ENCODE results near the gene TXLNB.

- TF ChIP-seq MAX (CRISPR knock-in tag; IDR thresholded peaks at IDR 0.05) (no peak), ATF3 (CRISPR knock-in tag; conservative IDR thresholded peaks at IDR 0.05) (no peak), CTCF (IDR thresholded peaks at IDR 0.05) (no peak), NR1H2 (CRISPR knock-in tag; IDR thresholded peaks at IDR 0.05) (no peak), USF2 (CRISPR knock-in tag; IDR thresholded peaks at IDR 0.05) (no peak), TEAD4 (CRISPR knock-in tag; IDR thresholded peaks at IDR 0.05) (no peak), USF1 (CRISPR knock-in tag; IDR thresholded peaks at IDR 0.05) (no peak), ZNF512 (CRISPR knock-in tag; IDR thresholded peaks at IDR 0.05; ENCODE audit: borderline replicate concordance) (no peak), FOXK1 (CRISPR knock-in tag; IDR thresholded peaks at IDR 0.05) (no peak), SP1 (CRISPR knock-in tag; conservative IDR thresholded peaks at IDR 0.05) (no peak)
These were observed 33.3 kb upstream of the TXLNB start for GRCh38 chr6:139325125-139325524.

Data from WTC11 (cell line).